ENCODE data around the gene TMEM184A.
A peak's percentile ranks its signal among the peaks of the same experiment; 100 is the strongest.

Gene TMEM184A

GRCh38 chr7:1532456-1533254 lies 23.4 kb downstream of the TMEM184A start:
- 53 to 58% methylated on average over 36 of the region's 36 CpGs for WGBS, 2 experiments
- H3K36me3 ChIP-seq (ENCODE audit: control insufficient read depth, insufficient read depth, low read length), result no peaks in the 10 kb centered on the region
- H3K27me3 ChIP-seq (ENCODE audit: control insufficient read depth, insufficient read depth, low read length, poor library complexity, severe bottlenecking), result peaks cover 35% of the 10 kb centered on the region
- H3K9me3 ChIP-seq (ENCODE audit: control insufficient read depth, low read length), result no peaks in the 10 kb centered on the region
- H3K4me1 ChIP-seq (ENCODE audit: control insufficient read depth, insufficient read depth, low read length), result peaks cover 30% of the 10 kb centered on the region
- no peak overlapping the region for H3K27ac ChIP-seq (ENCODE audit: insufficient read depth, low read depth, low read length, poor library complexity, severe bottlenecking)
- no peak overlapping the region for H3K4me3 ChIP-seq (ENCODE audit: insufficient read depth, low read depth, low read length)

- Histone ChIP-seq H3K4me3 (ENCODE audit: insufficient read depth, low read depth, low read length) (no peak overlapping the region), H3K36me3 (ENCODE audit: control insufficient read depth, insufficient read depth, low read length) (no peaks in the 10 kb centered on the region), H3K9me3 (ENCODE audit: control insufficient read depth, low read length) (no peaks in the 10 kb centered on the region), H3K27ac (ENCODE audit: insufficient read depth, low read depth, low read length, poor library complexity, severe bottlenecking) (no peak overlapping the region), H3K4me1 (ENCODE audit: control insufficient read depth, insufficient read depth, low read length) (peaks cover 25% of the 10 kb centered on the region), H3K27me3 (ENCODE audit: control insufficient read depth, insufficient read depth, low read length, poor library complexity, severe bottlenecking) (peaks cover 35% of the 10 kb centered on the region)
- 70 to 76% methylated on average over 10 of the region's 10 CpGs for WGBS, 2 experiments
Observed at GRCh38 chr7:1531979-1532455, 24.0 kb downstream of the TMEM184A start.

- H3K27ac ChIP-seq (ENCODE audit: insufficient read depth, low read depth, low read length, poor library complexity, severe bottlenecking), result no peak overlapping the region
- no peaks in the 10 kb centered on the region for H3K9me3 ChIP-seq (ENCODE audit: control insufficient read depth, low read length)
- H3K4me3 ChIP-seq (ENCODE audit: insufficient read depth, low read depth, low read length), result peak overlapping the region; percentile 31
- peaks cover 38% of the 10 kb centered on the region for H3K27me3 ChIP-seq (ENCODE audit: control insufficient read depth, insufficient read depth, low read length, poor library complexity, severe bottlenecking)
- H3K36me3 ChIP-seq (ENCODE audit: control insufficient read depth, insufficient read depth, low read length), result no peaks in the 10 kb centered on the region
- H3K4me1 ChIP-seq (ENCODE audit: control insufficient read depth, insufficient read depth, low read length), result peaks cover 19% of the 10 kb centered on the region
- 27 to 30% methylated on average over 55 of the region's 55 CpGs for WGBS, 2 experiments
Observed at GRCh38 chr7:1531263-1531978, 24.6 kb downstream of the TMEM184A start.

- Histone ChIP-seq H3K9me3 (ENCODE audit: control insufficient read depth, low read length) (no peaks in the 10 kb centered on the region), H3K4me3 (ENCODE audit: insufficient read depth, low read depth, low read length) (peak overlapping the region; percentile 31), H3K27ac (ENCODE audit: insufficient read depth, low read depth, low read length, poor library complexity, severe bottlenecking) (no peak overlapping the region), H3K4me1 (ENCODE audit: control insufficient read depth, insufficient read depth, low read length) (peaks cover 14% of the 10 kb centered on the region), H3K36me3 (ENCODE audit: control insufficient read depth, insufficient read depth, low read length) (no peaks in the 10 kb centered on the region), H3K27me3 (ENCODE audit: control insufficient read depth, insufficient read depth, low read length, poor library complexity, severe bottlenecking) (peaks cover 35% of the 10 kb centered on the region)
- WGBS, 2 experiments, result 1% methylated on average over 45 of the region's 45 CpGs
Observed at GRCh38 chr7:1530946-1531262, 25.1 kb downstream of the TMEM184A start.

- no peaks in the 10 kb centered on the region for H3K36me3 ChIP-seq (ENCODE audit: control insufficient read depth, insufficient read depth, low read length)
- H3K9me3 ChIP-seq (ENCODE audit: control insufficient read depth, low read length), result no peaks in the 10 kb centered on the region
- H3K27ac ChIP-seq (ENCODE audit: insufficient read depth, low read depth, low read length, poor library complexity, severe bottlenecking), result no peak overlapping the region
- H3K27me3 ChIP-seq (ENCODE audit: control insufficient read depth, insufficient read depth, low read length, poor library complexity, severe bottlenecking), result peaks cover 35% of the 10 kb centered on the region
- H3K4me3 ChIP-seq (ENCODE audit: insufficient read depth, low read depth, low read length), result no peak overlapping the region
- peaks cover 14% of the 10 kb centered on the region for H3K4me1 ChIP-seq (ENCODE audit: control insufficient read depth, insufficient read depth, low read length)
- 86 to 88% methylated on average over 21 of the region's 21 CpGs for WGBS, 2 experiments
Observed at GRCh38 chr7:1529383-1530116, 26.5 kb downstream of the TMEM184A start.

- Histone ChIP-seq H3K27ac (ENCODE audit: insufficient read depth, low read depth, low read length, poor library complexity, severe bottlenecking) (no peak overlapping the region), H3K36me3 (ENCODE audit: control insufficient read depth, insufficient read depth, low read length) (no peaks in the 10 kb centered on the region), H3K27me3 (ENCODE audit: control insufficient read depth, insufficient read depth, low read length, poor library complexity, severe bottlenecking) (peaks cover 12% of the 10 kb centered on the region), H3K9me3 (ENCODE audit: control insufficient read depth, low read length) (no peaks in the 10 kb centered on the region), H3K4me3 (ENCODE audit: insufficient read depth, low read depth, low read length) (no peak overlapping the region), H3K4me1 (ENCODE audit: control insufficient read depth, insufficient read depth, low read length) (peaks cover 8% of the 10 kb centered on the region)
- 74 to 76% methylated on average over 6 of the region's 6 CpGs for WGBS, 2 experiments
Observed at GRCh38 chr7:1526271-1526754, 29.7 kb downstream of the TMEM184A start.

- Histone ChIP-seq H3K4me3 (ENCODE audit: insufficient read depth, low read depth, low read length) (no peak overlapping the region), H3K27ac (ENCODE audit: insufficient read depth, low read depth, low read length, poor library complexity, severe bottlenecking) (no peak overlapping the region), H3K27me3 (ENCODE audit: control insufficient read depth, insufficient read depth, low read length, poor library complexity, severe bottlenecking) (peaks cover 7% of the 10 kb centered on the region), H3K4me1 (ENCODE audit: control insufficient read depth, insufficient read depth, low read length) (peaks cover 7% of the 10 kb centered on the region), H3K9me3 (ENCODE audit: control insufficient read depth, low read length) (no peaks in the 10 kb centered on the region), H3K36me3 (ENCODE audit: control insufficient read depth, insufficient read depth, low read length) (no peaks in the 10 kb centered on the region)
- 91 to 93% methylated on average over 6 of the region's 6 CpGs for WGBS, 2 experiments
Observed at GRCh38 chr7:1525409-1525808, 30.6 kb downstream of the TMEM184A start.

GRCh38 chr7:1523844-1524243 lies 32.2 kb downstream of the TMEM184A start:
- H3K27ac ChIP-seq (ENCODE audit: insufficient read depth, low read depth, low read length, poor library complexity, severe bottlenecking), result no peak overlapping the region
- H3K9me3 ChIP-seq (ENCODE audit: control insufficient read depth, low read length), result no peaks in the 10 kb centered on the region
- no peaks in the 10 kb centered on the region for H3K36me3 ChIP-seq (ENCODE audit: control insufficient read depth, insufficient read depth, low read length)
- H3K4me3 ChIP-seq (ENCODE audit: insufficient read depth, low read depth, low read length), result no peak overlapping the region
- 85 to 89% methylated on average over 17 of the region's 17 CpGs for WGBS, 2 experiments
- peaks cover 3% of the 10 kb centered on the region for H3K27me3 ChIP-seq (ENCODE audit: control insufficient read depth, insufficient read depth, low read length, poor library complexity, severe bottlenecking)
- peaks cover 7% of the 10 kb centered on the region for H3K4me1 ChIP-seq (ENCODE audit: control insufficient read depth, insufficient read depth, low read length)

- no peak overlapping the region for H3K4me3 ChIP-seq (ENCODE audit: insufficient read depth, low read depth, low read length)
- no peak overlapping the region for H3K27ac ChIP-seq (ENCODE audit: insufficient read depth, low read depth, low read length, poor library complexity, severe bottlenecking)
- peaks cover 3% of the 10 kb centered on the region for H3K27me3 ChIP-seq (ENCODE audit: control insufficient read depth, insufficient read depth, low read length, poor library complexity, severe bottlenecking)
- no peaks in the 10 kb centered on the region for H3K9me3 ChIP-seq (ENCODE audit: control insufficient read depth, low read length)
- no peaks in the 10 kb centered on the region for H3K36me3 ChIP-seq (ENCODE audit: control insufficient read depth, insufficient read depth, low read length)
- WGBS, 2 experiments, result 44 to 46% methylated on average over 13 of the region's 13 CpGs
- peaks cover 7% of the 10 kb centered on the region for H3K4me1 ChIP-seq (ENCODE audit: control insufficient read depth, insufficient read depth, low read length)
Observed at GRCh38 chr7:1523208-1523607, 32.8 kb downstream of the TMEM184A start.

GRCh38 chr7:1521456-1521855 lies 34.5 kb downstream of the TMEM184A start:
- WGBS, 2 experiments, result 92 to 93% methylated on average over 11 of the region's 11 CpGs
- H3K4me3 ChIP-seq (ENCODE audit: insufficient read depth, low read depth, low read length), result no peak overlapping the region
- H3K9me3 ChIP-seq (ENCODE audit: control insufficient read depth, low read length), result no peaks in the 10 kb centered on the region
- peaks cover 7% of the 10 kb centered on the region for H3K4me1 ChIP-seq (ENCODE audit: control insufficient read depth, insufficient read depth, low read length)
- peaks cover under 1% of the 10 kb centered on the region for H3K27me3 ChIP-seq (ENCODE audit: control insufficient read depth, insufficient read depth, low read length, poor library complexity, severe bottlenecking)
- no peaks in the 10 kb centered on the region for H3K36me3 ChIP-seq (ENCODE audit: control insufficient read depth, insufficient read depth, low read length)
- no peak overlapping the region for H3K27ac ChIP-seq (ENCODE audit: insufficient read depth, low read depth, low read length, poor library complexity, severe bottlenecking)
